HCT116 (cell line): Measurements from ENCODE around the gene ACBD3. TPM values are rescaled to one million over a fixed set of nuclear protein-coding genes. Genes with fewer than 3 reads are reported as not detected.

Experiments used
- ATAC-seq: fragments of 200-7000 bp; cut with Tn5 transposase; 2 replicates; pipeline ENCODE4 v1.9.1; 2020; ENCODE audit warnings: mild to moderate bottlenecking, moderate library complexity
- BruUV-seq: library from RNA; stranded (reverse); fragments of 400-500 nt; replicated peaks from 2 replicates; lab custom pipeline; 2021; lab: Mats Ljungman, UMichigan
- CTCF ChIA-PET: fragments of 300-600 bp; sonication (Branson Sonifier 250); formaldehyde crosslinking; loops from one replicate; lab custom pipeline; 2021; ENCODE audit warnings: antibody characterized with exemption; lab: Charles Lee
- POLR2A ChIA-PET: fragments of 300-600, 350-600 bp; sonication (Branson Sonifier 250); formaldehyde crosslinking; loops from one replicate; lab custom pipeline; 2021; ENCODE audit warnings: antibody characterized with exemption; lab: Charles Lee
- RAD21 ChIA-PET, 2 experiments: fragments of 300-600 bp; sonication (Branson Sonifier 250); formaldehyde crosslinking; loops; one replicate each; lab custom pipeline; 2023; ENCODE audit warnings: low total read pairs in 2 of 2; ENCODE audit not compliant: uncharacterized antibody in 2 of 2, unreplicated experiment in 2 of 2, low non-redundant PET in 1 of 2; lab: Charles Lee
- DNase-seq: peaks from one replicate; pipeline ENCODE4 v3.0.0-alpha.2; 2010; ENCODE audit warnings: low read depth, low spot score
- H2AFZ ChIP-seq: fragments of 200-600 bp; shearing (Covaris generic), sonication (generic); 2 replicates; pipeline ENCODE4 v1.6.1; 2017; ENCODE audit warnings: low read depth, mixed run types, mixed read lengths, antibody characterized with exemption, low read length; ENCODE audit not compliant: poor library complexity, severe bottlenecking
- H3K27ac ChIP-seq: 2 replicates; pipeline ENCODE4 v1.5.1; 2012; ENCODE audit warnings: low read depth, low read length
- H3K27me3 ChIP-seq: fragments of 200-600 bp; sonication (generic); 2 replicates; pipeline ENCODE4 v1.6.1; 2016; ENCODE audit warnings: mixed run types, low read length, mixed read lengths; ENCODE audit not compliant: insufficient read depth
- H3K36me3 ChIP-seq, 2 experiments: fragments of 200-500 bp in 1 of 2; fragments of 200-600 bp in 1 of 2; sonication (Bioruptor generic) in 1 of 2; sonication (generic) in 1 of 2; 2 replicates each; pipeline versions ENCODE4 v1.5.1 to v1.6.1; 2014 to 2016; ENCODE audit warnings: low read length in 2 of 2, inconsistent platforms in 1 of 2, mixed read lengths in 1 of 2, mixed run types in 1 of 2; ENCODE audit not compliant: insufficient read depth in 2 of 2, control insufficient read depth in 1 of 2
- H3K4me1 ChIP-seq, 2 experiments: fragments of 200-600 bp in 1 of 2; sonication (generic) in 1 of 2; 2 replicates each; pipeline versions ENCODE4 v1.5.1 to v1.6.1; 2012 to 2017; ENCODE audit warnings: low read length in 2 of 2, inconsistent platforms in 1 of 2, mild to moderate bottlenecking in 1 of 2, mixed read lengths in 1 of 2, mixed run types in 1 of 2, moderate library complexity in 1 of 2; ENCODE audit not compliant: insufficient read depth in 2 of 2, control insufficient read depth in 1 of 2
- H3K4me2 ChIP-seq: fragments of 200-600 bp; sonication (generic); 2 replicates; pipeline ENCODE4 v1.6.1; 2017; ENCODE audit warnings: mixed run types, low read length, mixed read lengths
- H3K4me3 ChIP-seq, 2 experiments: fragments of 200-600 bp in 1 of 2; sonication (generic) in 1 of 2; replicated peaks in 1 of 2; 2 replicates each; pipeline ENCODE4 v1.5.1; 2011 to 2016; ENCODE audit warnings: low read length in 2 of 2, control low read depth in 1 of 2, low read depth in 1 of 2, mild to moderate bottlenecking in 1 of 2, mixed read lengths in 1 of 2, mixed run types in 1 of 2
- H3K79me2 ChIP-seq: fragments of 200-600 bp; sonication (generic); 2 replicates; pipeline ENCODE4 v1.6.1; 2017; ENCODE audit warnings: mild to moderate bottlenecking, mixed run types, low read length, moderate library complexity, mixed read lengths; ENCODE audit not compliant: insufficient read depth
- H3K9ac ChIP-seq: fragments of 200-600 bp; sonication (generic); 2 replicates; pipeline ENCODE4 v1.6.1; 2016; ENCODE audit warnings: low read length, mixed read lengths
- H3K9me2 ChIP-seq: fragments of 200-600 bp; sonication (generic), shearing (Covaris generic); 2 replicates; pipeline ENCODE4 v1.6.1; 2017; ENCODE audit warnings: mixed run types, mild to moderate bottlenecking, moderate library complexity; ENCODE audit not compliant: insufficient read depth
- H3K9me3 ChIP-seq, 2 experiments: fragments of 200-500 bp in 1 of 2; fragments of 200-600 bp in 1 of 2; sonication (Bioruptor generic) in 1 of 2; sonication (generic) in 1 of 2; 2 replicates each; pipeline ENCODE4 v1.6.1; 2014 to 2017; ENCODE audit warnings: low read length in 2 of 2, mixed read lengths in 2 of 2, inconsistent platforms in 1 of 2, low read depth in 1 of 2, mild to moderate bottlenecking in 1 of 2, mixed run types in 1 of 2, moderate library complexity in 1 of 2; ENCODE audit not compliant: control insufficient read depth in 1 of 2, insufficient read depth in 1 of 2
- H4K20me1 ChIP-seq: fragments of 200-600 bp; sonication (generic), shearing (Covaris generic); 2 replicates; pipeline ENCODE4 v1.6.1; 2017; ENCODE audit warnings: mixed run types, mild to moderate bottlenecking, moderate library complexity; ENCODE audit not compliant: insufficient read depth
- FOSL1 ChIP-seq: IDR thresholded peaks from 2 replicates; pipeline ENCODE4 v1.6.1; 2012; ENCODE audit warnings: low read depth
- JUND ChIP-seq: IDR thresholded peaks from 2 replicates; pipeline ENCODE4 v1.6.1; 2012
- ZFX ChIP-seq: fragments of 450-650 bp; IDR thresholded peaks from 2 replicates; pipeline ENCODE4 v1.6.1; 2017
- intact Hi-C: fragments of 100-400 bp; cut with micrococcal nuclease; formaldehyde crosslinking; loops from 2 replicates; pipeline ENCODE4 v1.10.0; 2022
- total RNA-seq: library from RNA; stranded (reverse); gene quantifications from one replicate; pipeline ENCODE4 v1.2.1, GENCODE V29; 2021; ENCODE audit not compliant: unreplicated experiment
- TF ChIP-seq, protein P1 (sequence below): IDR thresholded peaks from 2 replicates; pipeline ENCODE4 v1.6.1; 2012
- TF ChIP-seq, protein P2 (sequence below), 3 experiments: fragments of 200-600 bp in 1 of 3; sonication (generic) in 1 of 3; IDR thresholded peaks in 2 of 3; conservative IDR thresholded peaks in 1 of 3; 2 replicates each; pipeline ENCODE4 v1.5.1; 2012 to 2017; ENCODE audit warnings: low read depth in 2 of 3, low read length in 2 of 3, antibody characterized with exemption in 1 of 3, borderline replicate concordance in 1 of 3, control low read depth in 1 of 3, mild to moderate bottlenecking in 1 of 3, mixed read lengths in 1 of 3, mixed run types in 1 of 3, moderate library complexity in 1 of 3; ENCODE audit not compliant: insufficient read depth in 1 of 3

The ACBD3 gene
- total RNA-seq, 1 experiment from 2014 or later: 29.6 TPM

DNA sequence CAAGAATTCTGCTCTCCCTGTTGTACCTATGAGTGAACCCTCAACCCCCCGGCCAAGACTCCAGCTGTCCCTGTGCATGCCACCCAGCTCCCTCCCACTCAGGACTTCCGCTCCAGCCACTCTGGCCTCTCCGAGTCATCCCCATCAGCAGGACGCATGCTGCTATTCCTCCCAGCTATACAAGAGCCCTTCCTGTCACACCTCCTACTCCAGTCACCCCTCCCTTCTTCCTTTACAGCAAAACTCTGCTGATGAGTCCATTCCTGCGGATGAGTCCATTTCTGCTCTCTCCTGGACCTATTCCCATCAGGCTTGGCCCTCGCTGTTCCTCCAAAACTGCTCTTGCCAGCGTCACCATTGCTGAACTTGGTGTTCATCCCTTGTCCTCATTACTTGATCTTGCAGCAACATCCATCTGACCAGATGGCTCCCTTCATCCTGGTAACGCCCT is 81.8 kb downstream of the ACBD3 start (continued):
- TF ChIP-seq, protein P1, sequence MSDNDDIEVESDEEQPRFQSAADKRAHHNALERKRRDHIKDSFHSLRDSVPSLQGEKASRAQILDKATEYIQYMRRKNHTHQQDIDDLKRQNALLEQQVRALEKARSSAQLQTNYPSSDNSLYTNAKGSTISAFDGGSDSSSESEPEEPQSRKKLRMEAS: no peak
- no peak for TF ChIP-seq FOSL1

DNA sequence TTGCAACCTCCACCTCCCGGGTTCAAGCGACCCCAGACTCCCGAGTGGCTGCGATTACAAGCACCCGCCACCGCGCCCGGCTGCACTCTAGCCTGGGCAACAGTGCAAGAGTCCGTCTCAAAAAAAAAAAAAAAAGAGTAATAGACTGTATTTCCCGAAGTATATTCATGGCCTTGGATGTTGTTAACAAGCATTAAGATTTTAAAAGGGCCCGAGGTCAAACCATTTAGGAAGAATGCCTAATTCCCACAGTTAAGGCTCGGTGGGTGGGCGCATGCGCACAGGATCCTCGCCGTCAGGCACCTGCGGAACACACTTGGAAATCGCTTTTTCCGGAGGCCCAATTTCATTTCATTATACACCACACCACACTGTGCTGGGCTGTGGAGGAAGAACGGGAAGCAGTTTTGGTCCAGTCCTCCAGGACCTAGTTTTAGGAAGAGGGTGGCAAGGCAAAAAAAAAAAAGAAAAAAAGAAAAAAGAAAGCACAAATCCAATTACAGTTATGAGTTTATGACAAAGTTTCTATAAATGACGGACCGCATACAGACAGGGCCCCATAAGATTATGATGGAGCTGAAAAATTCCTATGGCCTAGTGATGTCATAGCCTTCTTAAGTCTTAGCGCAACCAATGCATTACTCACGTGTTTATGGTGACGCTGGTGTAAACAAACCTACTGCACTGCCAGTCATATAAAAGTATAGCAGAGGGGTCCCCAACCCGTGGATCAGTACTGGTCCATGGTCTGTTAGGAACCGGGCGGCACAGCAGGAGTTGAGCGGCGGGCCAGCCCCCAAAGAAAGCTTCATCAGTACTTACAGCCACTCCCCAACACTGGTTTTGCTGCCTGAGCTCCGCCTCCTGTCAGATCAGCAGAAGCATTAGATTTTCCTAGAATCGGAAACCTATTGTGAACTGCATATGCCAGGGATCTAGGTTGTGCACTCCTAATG is 85.8 kb downstream of the ACBD3 start:
- no peak overlapping the region for H3K27ac ChIP-seq
- BruUV-seq: no TSS peak
- POLR2A ChIA-PET: no interaction called here
- no peaks in the 10 kb centered on the region for H3K27me3 ChIP-seq
- no peak overlapping the region for H3K9ac ChIP-seq
- H3K4me3 ChIP-seq: peak overlapping the region; percentile 19 to 36
- H3K9me3 ChIP-seq: no peaks in the 10 kb centered on the region
- H3K36me3 ChIP-seq: no peaks in the 10 kb centered on the region
- H3K4me2 ChIP-seq: peak overlapping the region; percentile 57
- CTCF ChIA-PET: interaction anchor here (1.0 to 1.5 kb wide), 2 partner anchors 23 to 101 kb away, joined by 3 read pairs; no protein-coding TSS in a partner anchor
- H4K20me1 ChIP-seq: no peaks in the 10 kb centered on the region
- ATAC-seq (peak; percentile 51; the same call in 1 of the 2 replicates), DNase-seq (no peak)
- H3K9me2 ChIP-seq: no peaks in the 10 kb centered on the region
- intact Hi-C loops: no loop called here
- H2AFZ ChIP-seq: peak overlapping the region; percentile 29
- TF ChIP-seq, protein P2, sequence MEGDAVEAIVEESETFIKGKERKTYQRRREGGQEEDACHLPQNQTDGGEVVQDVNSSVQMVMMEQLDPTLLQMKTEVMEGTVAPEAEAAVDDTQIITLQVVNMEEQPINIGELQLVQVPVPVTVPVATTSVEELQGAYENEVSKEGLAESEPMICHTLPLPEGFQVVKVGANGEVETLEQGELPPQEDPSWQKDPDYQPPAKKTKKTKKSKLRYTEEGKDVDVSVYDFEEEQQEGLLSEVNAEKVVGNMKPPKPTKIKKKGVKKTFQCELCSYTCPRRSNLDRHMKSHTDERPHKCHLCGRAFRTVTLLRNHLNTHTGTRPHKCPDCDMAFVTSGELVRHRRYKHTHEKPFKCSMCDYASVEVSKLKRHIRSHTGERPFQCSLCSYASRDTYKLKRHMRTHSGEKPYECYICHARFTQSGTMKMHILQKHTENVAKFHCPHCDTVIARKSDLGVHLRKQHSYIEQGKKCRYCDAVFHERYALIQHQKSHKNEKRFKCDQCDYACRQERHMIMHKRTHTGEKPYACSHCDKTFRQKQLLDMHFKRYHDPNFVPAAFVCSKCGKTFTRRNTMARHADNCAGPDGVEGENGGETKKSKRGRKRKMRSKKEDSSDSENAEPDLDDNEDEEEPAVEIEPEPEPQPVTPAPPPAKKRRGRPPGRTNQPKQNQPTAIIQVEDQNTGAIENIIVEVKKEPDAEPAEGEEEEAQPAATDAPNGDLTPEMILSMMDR (IDR thresholded peaks at IDR 0.05 in 2 of 3, conservative IDR thresholded peaks at IDR 0.05 in 1 of 3; ENCODE audit: borderline replicate concordance in 1 of 3, insufficient read depth in 1 of 3, low read depth in 2 of 3, low read length in 2 of 3): peak in 1 of 3 experiments; percentile 13; a peak in 1 of 6 replicates
- TF ChIP-seq ZFX: no peak
- TF ChIP-seq JUND: no peak
- no peaks in the 10 kb centered on the region for H3K79me2 ChIP-seq
- RAD21 ChIA-PET: no interaction called here
- H3K4me1 ChIP-seq: peaks cover 0 to 21% of the 10 kb centered on the region in 2 experiments; a peak in 2 of 4 replicates
